A549 (cell line): ENCODE measurements around the gene MED9.

Experiments
- ATOH8 ChIP-seq: fragments of 250-450 bp; sonication (Bioruptor Pico); IDR thresholded peaks from 2 replicates; pipeline ENCODE4 v1.5.0; 2020; ENCODE audit warnings: low read depth, mild to moderate bottlenecking, moderate library complexity
- BHLHE40 ChIP-seq: IDR thresholded peaks from 2 replicates; pipeline ENCODE4 v1.6.1; 2012; ENCODE audit warnings: low read depth, low read length, inconsistent platforms
- CTCF ChIP-seq: fragments of >200 bp; sonication (Bioruptor Twin); formaldehyde crosslinking; IDR thresholded peaks from 3 replicates; pipeline ENCODE4 v1.5.1; 2016
- EP300 ChIP-seq, 2 experiments: fragments of >200 bp; sonication (Bioruptor Twin); formaldehyde crosslinking; IDR thresholded peaks; 2 replicates in 1 of 2; 3 replicates in 1 of 2; pipeline ENCODE4 v1.6.1; 2016 to 2017
- HEYL ChIP-seq: fragments of 250-450 bp; sonication (Bioruptor Pico); IDR thresholded peaks from 2 replicates; pipeline ENCODE4 v1.8.0; 2021; ENCODE audit warnings: mild to moderate bottlenecking, moderate library complexity
- JUN ChIP-seq, 2 experiments: fragments of >200 bp; sonication (Bioruptor Twin); formaldehyde crosslinking; IDR thresholded peaks; 2 replicates in 1 of 2; 3 replicates in 1 of 2; pipeline ENCODE4 v1.6.1; 2016 to 2017
- KDM1A ChIP-seq: fragments of 200-600 bp; sonication (generic); IDR thresholded peaks from 2 replicates; pipeline ENCODE4 v1.6.1; 2016; ENCODE audit warnings: low read depth, mild to moderate bottlenecking
- PBX3 ChIP-seq: IDR thresholded peaks from 2 replicates; pipeline ENCODE4 v1.6.1; 2012
- POLR2A ChIP-seq: IDR thresholded peaks from 2 replicates; pipeline ENCODE4 v1.6.1; 2012; ENCODE audit warnings: mild to moderate bottlenecking, low read length
- POLR2AphosphoS2 ChIP-seq: conservative IDR thresholded peaks from 2 replicates; pipeline ENCODE4 v1.6.1; 2012; ENCODE audit warnings: low read length, improper control_type of control experiment, inconsistent platforms
- REST ChIP-seq: fragments of 200-600 bp; sonication (generic); IDR thresholded peaks from 2 replicates; pipeline ENCODE4 v1.6.1; 2016; ENCODE audit warnings: antibody characterized with exemption, mild to moderate bottlenecking, moderate library complexity
- SMC3 ChIP-seq: fragments of >200 bp; sonication (Bioruptor Twin); formaldehyde crosslinking; IDR thresholded peaks from 3 replicates; pipeline ENCODE4 v1.6.1; 2018; ENCODE audit warnings: inconsistent platforms
- USF2 ChIP-seq: fragments of 450-650 bp; IDR thresholded peaks from 2 replicates; pipeline ENCODE4 v1.6.1; 2014; ENCODE audit warnings: antibody characterized with exemption
- ZSCAN20 ChIP-seq: fragments of 250-450 bp; sonication (Bioruptor Pico); IDR thresholded peaks from 2 replicates; pipeline ENCODE4 v1.8.0; 2022; ENCODE audit warnings: mild to moderate bottlenecking, moderate library complexity

- TF ChIP-seq POLR2A (no peak), HEYL (CRISPR knock-in tag) (no peak), CTCF (no peak), ZSCAN20 (no peak), POLR2AphosphoS2 (no peak), REST (no peak), EP300 (IDR thresholded peaks at IDR 0.05) (no peak), JUN (IDR thresholded peaks at IDR 0.05) (no peak), PBX3 (no peak), SMC3 (no peak), ATOH8 (CRISPR knock-in tag) (no peak), USF2 (no peak), KDM1A (no peak), BHLHE40 (no peak)
Observed at GRCh38 chr17:17515934-17516930, 39.4 kb downstream of the MED9 start.
